Iris pigment epithelial cell (primary cell): ENCODE data around the gene NDUFA8.

Experiments used
- DNase-seq: peaks from one replicate; pipeline ENCODE4 v3.0.0-alpha.2; 2011; ENCODE audit warnings: low read depth

NDUFA8 gene

GRCh38 chr9:122097679-122098315 lies 61.8 kb downstream of the NDUFA8 start:
- no peak for DNase-seq

GRCh38 chr9:122096620-122097415 lies 62.8 kb downstream of the NDUFA8 start:
- DNase-seq, result no peak

- peak; percentile 69 for DNase-seq
Observed at GRCh38 chr9:122095010-122095767, 64.4 kb downstream of the NDUFA8 start.
